Measurements from ENCODE around the gene TIGD2.
"Not testable (repeated sequence)": the region's sequence is repeated elsewhere in the genome, so short reads cannot be mapped to it uniquely, and the experiment has no call there.

Gene TIGD2

GRCh38 chr4:89142691-89143669 is 31.6 kb downstream of the TIGD2 start:
- TF ChIP-seq CTCF (IDR thresholded peaks at IDR 0.05; ENCODE audit: borderline replicate concordance, insufficient read depth, low read depth, low read length): no peak
- H3K4me3 ChIP-seq (ENCODE audit: low read depth, low read length): no peak overlapping the region

GRCh38 chr4:89144652-89145051 is 33.3 kb downstream of the TIGD2 start:
- H3K4me3 ChIP-seq (ENCODE audit: low read depth, low read length): not testable (repeated sequence)

GRCh38 chr4:89146196-89146595 is 34.9 kb downstream of the TIGD2 start:
- no peak overlapping the region for H3K4me3 ChIP-seq (ENCODE audit: low read depth, low read length)

GRCh38 chr4:89152972-89153371 is 41.6 kb downstream of the TIGD2 start:
- no peak for TF ChIP-seq CTCF (IDR thresholded peaks at IDR 0.05; ENCODE audit: borderline replicate concordance, insufficient read depth, low read depth, low read length)
- no peak overlapping the region for H3K4me3 ChIP-seq (ENCODE audit: low read depth, low read length)

More at GRCh38 chr4:89146196-89146595, 34.9 kb downstream of the TIGD2 start:
- TF ChIP-seq CTCF (IDR thresholded peaks at IDR 0.05; ENCODE audit: borderline replicate concordance, insufficient read depth, low read depth, low read length): no peak

GRCh38 chr4:89156174-89156914 is 45.0 kb downstream of the TIGD2 start:
- H3K4me3 ChIP-seq (ENCODE audit: low read depth, low read length): no peak overlapping the region
- no peak for TF ChIP-seq CTCF (IDR thresholded peaks at IDR 0.05; ENCODE audit: borderline replicate concordance, insufficient read depth, low read depth, low read length)

- no peak for TF ChIP-seq CTCF (IDR thresholded peaks at IDR 0.05; ENCODE audit: borderline replicate concordance, insufficient read depth, low read depth, low read length)
These were observed 46.2 kb downstream of the TIGD2 start for GRCh38 chr4:89157488-89158024.

GRCh38 chr4:89158884-89159503 is 47.7 kb downstream of the TIGD2 start:
- peak; percentile 49; the same call in 1 of the 2 replicates for TF ChIP-seq CTCF (IDR thresholded peaks at IDR 0.05; ENCODE audit: borderline replicate concordance, insufficient read depth, low read depth, low read length)
- no peak overlapping the region for H3K4me3 ChIP-seq (ENCODE audit: low read depth, low read length)

More at GRCh38 chr4:89157488-89158024, 46.2 kb downstream of the TIGD2 start:
- H3K4me3 ChIP-seq (ENCODE audit: low read depth, low read length): no peak overlapping the region

Measured in GM12875 (cell line).